Epithelial cell of esophagus (primary cell): ENCODE measurements around the gene SEMA4D.

ENCODE experiments used
- DNase-seq: peaks from one replicate; pipeline ENCODE4 v3.0.0; 2010; ENCODE audit warnings: low read depth
- H3K4me3 ChIP-seq: 2 replicates; pipeline ENCODE4 v1.5.1; 2011; ENCODE audit warnings: mild to moderate bottlenecking, low read length, control low read depth
- TF ChIP-seq, protein P1 (sequence below): IDR thresholded peaks from 2 replicates; pipeline ENCODE4 v1.5.1; 2011; ENCODE audit warnings: low read depth, mild to moderate bottlenecking, low read length, control low read depth, inconsistent platforms; ENCODE audit not compliant: insufficient read depth; ENCODE audit errors: missing control alignments

Gene SEMA4D

GRCh38 chr9:89383030-89383720 lies 114.7 kb downstream of the SEMA4D start:
- DNase-seq = no peak
- no peak overlapping the region for H3K4me3 ChIP-seq
- TF ChIP-seq, protein P1, sequence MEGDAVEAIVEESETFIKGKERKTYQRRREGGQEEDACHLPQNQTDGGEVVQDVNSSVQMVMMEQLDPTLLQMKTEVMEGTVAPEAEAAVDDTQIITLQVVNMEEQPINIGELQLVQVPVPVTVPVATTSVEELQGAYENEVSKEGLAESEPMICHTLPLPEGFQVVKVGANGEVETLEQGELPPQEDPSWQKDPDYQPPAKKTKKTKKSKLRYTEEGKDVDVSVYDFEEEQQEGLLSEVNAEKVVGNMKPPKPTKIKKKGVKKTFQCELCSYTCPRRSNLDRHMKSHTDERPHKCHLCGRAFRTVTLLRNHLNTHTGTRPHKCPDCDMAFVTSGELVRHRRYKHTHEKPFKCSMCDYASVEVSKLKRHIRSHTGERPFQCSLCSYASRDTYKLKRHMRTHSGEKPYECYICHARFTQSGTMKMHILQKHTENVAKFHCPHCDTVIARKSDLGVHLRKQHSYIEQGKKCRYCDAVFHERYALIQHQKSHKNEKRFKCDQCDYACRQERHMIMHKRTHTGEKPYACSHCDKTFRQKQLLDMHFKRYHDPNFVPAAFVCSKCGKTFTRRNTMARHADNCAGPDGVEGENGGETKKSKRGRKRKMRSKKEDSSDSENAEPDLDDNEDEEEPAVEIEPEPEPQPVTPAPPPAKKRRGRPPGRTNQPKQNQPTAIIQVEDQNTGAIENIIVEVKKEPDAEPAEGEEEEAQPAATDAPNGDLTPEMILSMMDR = no peak

- no peak for DNase-seq
- no peak overlapping the region for H3K4me3 ChIP-seq
- TF ChIP-seq, protein P1 = no peak
These were observed 115.6 kb downstream of the SEMA4D start for GRCh38 chr9:89382026-89382986.

DNA sequence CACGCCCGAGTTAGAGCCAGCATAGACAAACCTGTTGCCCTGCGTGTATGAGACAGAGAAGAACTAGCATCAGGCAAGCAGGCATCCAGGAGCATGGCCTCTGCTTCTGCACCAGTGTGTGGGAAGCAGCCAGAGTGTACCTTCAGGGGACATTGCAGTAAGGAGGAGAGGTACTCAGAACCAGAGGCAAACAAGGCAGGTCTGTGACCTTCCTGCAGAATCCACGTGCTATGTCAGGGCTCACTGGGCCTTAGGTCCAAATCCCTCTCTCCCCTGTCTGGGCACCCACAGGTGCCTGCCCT lies 116.7 kb downstream of the SEMA4D start:
- no peak overlapping the region for H3K4me3 ChIP-seq
- TF ChIP-seq, protein P1 = no peak
- DNase-seq = no peak

GRCh38 chr9:89380437-89381307 lies 117.2 kb downstream of the SEMA4D start:
- no peak overlapping the region for H3K4me3 ChIP-seq
- DNase-seq = no peak
- TF ChIP-seq, protein P1 = no peak

DNA sequence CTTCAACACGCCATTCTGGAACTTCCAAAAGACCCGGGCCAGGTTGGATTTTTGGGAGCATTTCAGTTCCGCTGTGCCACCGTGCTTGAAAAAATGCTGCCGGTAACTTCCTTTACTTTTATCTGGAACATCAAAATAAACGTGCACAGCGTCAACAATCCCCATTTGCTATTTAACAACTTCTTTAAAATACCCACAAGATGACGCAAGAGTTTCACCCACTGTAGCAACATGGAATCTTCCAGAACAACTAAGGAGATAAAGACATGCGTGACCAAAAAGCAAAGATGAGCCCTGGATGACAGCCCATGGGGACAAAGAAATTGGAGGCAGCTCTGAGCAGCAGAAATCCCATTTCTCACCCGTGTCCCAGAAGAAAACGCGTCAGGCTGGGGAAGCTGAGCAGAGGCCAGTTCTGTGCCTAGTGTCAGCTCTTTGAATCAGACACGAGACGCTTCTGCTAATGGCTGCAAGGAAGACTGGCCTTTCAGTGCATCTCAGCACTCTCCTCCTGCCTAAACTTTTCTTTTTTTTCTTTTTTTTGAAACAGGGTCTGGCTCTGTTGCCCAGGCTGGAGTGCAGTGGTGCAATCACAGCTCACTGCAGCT lies 118.3 kb downstream of the SEMA4D start:
- no peak for DNase-seq
- TF ChIP-seq, protein P1 = no peak
- no peak overlapping the region for H3K4me3 ChIP-seq

- H3K4me3 ChIP-seq = no peak overlapping the region
- DNase-seq = no peak
- TF ChIP-seq, protein P1 = no peak
These were observed 118.9 kb downstream of the SEMA4D start for GRCh38 chr9:89379031-89379430.
